ENCODE results near the gene OR10G4. TPM values are rescaled to one million over a fixed set of nuclear protein-coding genes. Genes with fewer than 3 reads are reported as not detected.

The OR10G4 gene
- total RNA-seq, 1 experiment from 2014 or later = not detected

GRCh38 chr11:124039557-124039956, 26.8 kb downstream of the OR10G4 start:
- CTCF ChIA-PET = no interaction called here
- Mint-ChIP-seq H3K36me3 (ENCODE audit: insufficient read depth, unreplicated experiment) (no peaks in the 10 kb centered on the region), H3K27me3 (ENCODE audit: unreplicated experiment) (no peaks in the 10 kb centered on the region), H3K27ac (ENCODE audit: unreplicated experiment) (no peak overlapping the region), H3K4me1 (ENCODE audit: low read depth, unreplicated experiment) (no peaks in the 10 kb centered on the region), H3K9me3 (ENCODE audit: low read depth, unreplicated experiment) (peaks cover 3% of the 10 kb centered on the region), H3K4me3 (ENCODE audit: low read depth, unreplicated experiment) (no peak overlapping the region)
- TF ChIP-seq, protein P1, sequence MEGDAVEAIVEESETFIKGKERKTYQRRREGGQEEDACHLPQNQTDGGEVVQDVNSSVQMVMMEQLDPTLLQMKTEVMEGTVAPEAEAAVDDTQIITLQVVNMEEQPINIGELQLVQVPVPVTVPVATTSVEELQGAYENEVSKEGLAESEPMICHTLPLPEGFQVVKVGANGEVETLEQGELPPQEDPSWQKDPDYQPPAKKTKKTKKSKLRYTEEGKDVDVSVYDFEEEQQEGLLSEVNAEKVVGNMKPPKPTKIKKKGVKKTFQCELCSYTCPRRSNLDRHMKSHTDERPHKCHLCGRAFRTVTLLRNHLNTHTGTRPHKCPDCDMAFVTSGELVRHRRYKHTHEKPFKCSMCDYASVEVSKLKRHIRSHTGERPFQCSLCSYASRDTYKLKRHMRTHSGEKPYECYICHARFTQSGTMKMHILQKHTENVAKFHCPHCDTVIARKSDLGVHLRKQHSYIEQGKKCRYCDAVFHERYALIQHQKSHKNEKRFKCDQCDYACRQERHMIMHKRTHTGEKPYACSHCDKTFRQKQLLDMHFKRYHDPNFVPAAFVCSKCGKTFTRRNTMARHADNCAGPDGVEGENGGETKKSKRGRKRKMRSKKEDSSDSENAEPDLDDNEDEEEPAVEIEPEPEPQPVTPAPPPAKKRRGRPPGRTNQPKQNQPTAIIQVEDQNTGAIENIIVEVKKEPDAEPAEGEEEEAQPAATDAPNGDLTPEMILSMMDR (IDR thresholded peaks at IDR 0.05; ENCODE audit: unreplicated experiment) = no peak
- BruUV-seq (replicated peaks) = no TSS peak
- no peak for DNase-seq
- intact Hi-C loops (cut with micrococcal nuclease; ENCODE audit: unreplicated experiment) = no loop called here

GRCh38 chr11:124041254-124041653, 28.5 kb downstream of the OR10G4 start, which contains the start of gene OR10G7:
TSS of gene OR10G7 (minus strand) at chr11:124041325. CDS start at chr11:124039001, 2,324 bp downstream.
- Mint-ChIP-seq H3K4me3 (ENCODE audit: low read depth, unreplicated experiment) (no peak within 1 kb of the TSS), H3K4me1 (ENCODE audit: low read depth, unreplicated experiment) (no peaks in the 10 kb centered on the region), H3K9me3 (ENCODE audit: low read depth, unreplicated experiment) (peaks cover under 1% of the 10 kb centered on the region), H3K27ac (ENCODE audit: unreplicated experiment) (no peak within 1 kb of the TSS), H3K36me3 (ENCODE audit: insufficient read depth, unreplicated experiment) (no peaks in the 10 kb centered on the region), H3K27me3 (ENCODE audit: unreplicated experiment) (no peaks in the 10 kb centered on the region)
- TF ChIP-seq, protein P1 (IDR thresholded peaks at IDR 0.05; ENCODE audit: unreplicated experiment) = no peak
- BruUV-seq (replicated peaks) = no TSS peak
- intact Hi-C loops (cut with micrococcal nuclease; ENCODE audit: unreplicated experiment) = no loop called here
- no peak for DNase-seq
- CTCF ChIA-PET = no interaction called here

- no peaks in the 10 kb centered on the region for H3K4me1 Mint-ChIP-seq (ENCODE audit: low read depth, unreplicated experiment)
- H3K9me3 Mint-ChIP-seq (ENCODE audit: low read depth, unreplicated experiment) = peaks cover 6% of the 10 kb centered on the region
- H3K27ac Mint-ChIP-seq (ENCODE audit: unreplicated experiment) = no peak overlapping the region
- CTCF ChIA-PET = no interaction called here
- no peaks in the 10 kb centered on the region for H3K36me3 Mint-ChIP-seq (ENCODE audit: insufficient read depth, unreplicated experiment)
- no TSS peak for BruUV-seq (replicated peaks)
- no peak for DNase-seq
- no peaks in the 10 kb centered on the region for H3K27me3 Mint-ChIP-seq (ENCODE audit: unreplicated experiment)
- intact Hi-C loops (cut with micrococcal nuclease; ENCODE audit: unreplicated experiment) = no loop called here
- TF ChIP-seq, protein P1 (IDR thresholded peaks at IDR 0.05; ENCODE audit: unreplicated experiment) = no peak
- H3K4me3 Mint-ChIP-seq (ENCODE audit: low read depth, unreplicated experiment) = no peak overlapping the region
Measured at GRCh38 chr11:124043420-124043819, 30.6 kb downstream of the OR10G4 start.

- CTCF ChIA-PET = no interaction called here
- TF ChIP-seq, protein P1 (IDR thresholded peaks at IDR 0.05; ENCODE audit: unreplicated experiment) = no peak
- DNase-seq = no peak
- no peaks in the 10 kb centered on the region for H3K4me1 Mint-ChIP-seq (ENCODE audit: low read depth, unreplicated experiment)
- peaks cover 9% of the 10 kb centered on the region for H3K9me3 Mint-ChIP-seq (ENCODE audit: low read depth, unreplicated experiment)
- no peaks in the 10 kb centered on the region for H3K36me3 Mint-ChIP-seq (ENCODE audit: insufficient read depth, unreplicated experiment)
- no peak overlapping the region for H3K4me3 Mint-ChIP-seq (ENCODE audit: low read depth, unreplicated experiment)
- BruUV-seq (replicated peaks) = no TSS peak
- intact Hi-C loops (cut with micrococcal nuclease; ENCODE audit: unreplicated experiment) = no loop called here
- H3K27ac Mint-ChIP-seq (ENCODE audit: unreplicated experiment) = no peak overlapping the region
- H3K27me3 Mint-ChIP-seq (ENCODE audit: unreplicated experiment) = no peaks in the 10 kb centered on the region
Measured at GRCh38 chr11:124050748-124051147, 38.0 kb downstream of the OR10G4 start.

Data from Calu3 (cell line).